ENCODE data around the gene PTPRB.

The PTPRB gene

GRCh38 chr12:70486588-70486987 is 150.6 kb downstream of the PTPRB start:
- Histone ChIP-seq H3K9me3 (ENCODE audit: control insufficient read depth, insufficient read depth, low read depth, low read length) (0 out of 2 replicates have a peak, but pooled peaks cover 3% of the 10 kb centered on the region), H3K4me3 (ENCODE audit: low read depth, low read length) (no peak overlapping the region), H3K36me3 (ENCODE audit: control insufficient read depth, insufficient read depth, low read length) (no peaks in the 10 kb centered on the region), H3K9ac (ENCODE audit: low read length) (no peak overlapping the region), H3K4me1 (ENCODE audit: control insufficient read depth, insufficient read depth, low read length) (no peaks in the 10 kb centered on the region), H3K27ac (ENCODE audit: low read depth, low read length) (no peak overlapping the region), H3K27me3 (ENCODE audit: control insufficient read depth, insufficient read depth, low read length) (no peaks in the 10 kb centered on the region)

GRCh38 chr12:70485704-70486103 is 151.5 kb downstream of the PTPRB start:
- no peak overlapping the region for H3K9ac ChIP-seq (ENCODE audit: low read length)
- H3K36me3 ChIP-seq (ENCODE audit: control insufficient read depth, insufficient read depth, low read length): no peaks in the 10 kb centered on the region
- H3K4me1 ChIP-seq (ENCODE audit: control insufficient read depth, insufficient read depth, low read length): no peaks in the 10 kb centered on the region
- no peak overlapping the region for H3K27ac ChIP-seq (ENCODE audit: low read depth, low read length)
- no peaks in the 10 kb centered on the region for H3K27me3 ChIP-seq (ENCODE audit: control insufficient read depth, insufficient read depth, low read length)
- H3K4me3 ChIP-seq (ENCODE audit: low read depth, low read length): no peak overlapping the region
- 0 out of 2 replicates have a peak, but pooled peaks cover 3% of the 10 kb centered on the region for H3K9me3 ChIP-seq (ENCODE audit: control insufficient read depth, insufficient read depth, low read depth, low read length)

- Histone ChIP-seq H3K36me3 (ENCODE audit: control insufficient read depth, insufficient read depth, low read length) (no peaks in the 10 kb centered on the region), H3K4me3 (ENCODE audit: low read depth, low read length) (no peak overlapping the region), H3K9me3 (ENCODE audit: control insufficient read depth, insufficient read depth, low read depth, low read length) (0 out of 2 replicates have a peak, but pooled peaks cover 2% of the 10 kb centered on the region), H3K27ac (ENCODE audit: low read depth, low read length) (no peak overlapping the region), H3K9ac (ENCODE audit: low read length) (no peak overlapping the region), H3K27me3 (ENCODE audit: control insufficient read depth, insufficient read depth, low read length) (no peaks in the 10 kb centered on the region), H3K4me1 (ENCODE audit: control insufficient read depth, insufficient read depth, low read length) (no peaks in the 10 kb centered on the region)
Observed at GRCh38 chr12:70484464-70484863, 152.8 kb downstream of the PTPRB start.

- no peak overlapping the region for H3K27ac ChIP-seq (ENCODE audit: low read depth, low read length)
- H3K36me3 ChIP-seq (ENCODE audit: control insufficient read depth, insufficient read depth, low read length): no peaks in the 10 kb centered on the region
- H3K9ac ChIP-seq (ENCODE audit: low read length): no peak overlapping the region
- H3K9me3 ChIP-seq (ENCODE audit: control insufficient read depth, insufficient read depth, low read depth, low read length): no peaks in the 10 kb centered on the region
- H3K4me1 ChIP-seq (ENCODE audit: control insufficient read depth, insufficient read depth, low read length): no peaks in the 10 kb centered on the region
- no peak overlapping the region for H3K4me3 ChIP-seq (ENCODE audit: low read depth, low read length)
- no peaks in the 10 kb centered on the region for H3K27me3 ChIP-seq (ENCODE audit: control insufficient read depth, insufficient read depth, low read length)
Observed at GRCh38 chr12:70482764-70483163, 154.5 kb downstream of the PTPRB start.

- Histone ChIP-seq H3K9me3 (ENCODE audit: control insufficient read depth, insufficient read depth, low read depth, low read length) (peaks cover 11% of the 10 kb centered on the region; the same call in 1 of the 2 replicates), H3K27ac (ENCODE audit: low read depth, low read length) (no peak overlapping the region), H3K4me3 (ENCODE audit: low read depth, low read length) (no peak overlapping the region), H3K36me3 (ENCODE audit: control insufficient read depth, insufficient read depth, low read length) (no peaks in the 10 kb centered on the region), H3K9ac (ENCODE audit: low read length) (no peak overlapping the region), H3K27me3 (ENCODE audit: control insufficient read depth, insufficient read depth, low read length) (no peaks in the 10 kb centered on the region), H3K4me1 (ENCODE audit: control insufficient read depth, insufficient read depth, low read length) (no peaks in the 10 kb centered on the region)
Observed at GRCh38 chr12:70469221-70469820, 167.9 kb downstream of the PTPRB start.

GRCh38 chr12:70468741-70469140 is 168.5 kb downstream of the PTPRB start:
- Histone ChIP-seq H3K4me1 (ENCODE audit: control insufficient read depth, insufficient read depth, low read length) (no peaks in the 10 kb centered on the region), H3K4me3 (ENCODE audit: low read depth, low read length) (no peak overlapping the region)

GRCh38 chr12:70467918-70468733 is 169.1 kb downstream of the PTPRB start:
- Histone ChIP-seq H3K9ac (ENCODE audit: low read length) (no peak overlapping the region), H3K9me3 (ENCODE audit: control insufficient read depth, insufficient read depth, low read depth, low read length) (peaks cover 22% of the 10 kb centered on the region), H3K27me3 (ENCODE audit: control insufficient read depth, insufficient read depth, low read length) (no peaks in the 10 kb centered on the region), H3K4me1 (ENCODE audit: control insufficient read depth, insufficient read depth, low read length) (no peaks in the 10 kb centered on the region), H3K4me3 (ENCODE audit: low read depth, low read length) (peak overlapping the region; percentile 22; the same call in 1 of the 2 replicates), H3K36me3 (ENCODE audit: control insufficient read depth, insufficient read depth, low read length) (no peaks in the 10 kb centered on the region), H3K27ac (ENCODE audit: low read depth, low read length) (no peak overlapping the region; the same call in 1 of the 2 replicates)

More at GRCh38 chr12:70468741-70469140, 168.5 kb downstream of the PTPRB start:
- Histone ChIP-seq H3K9ac (ENCODE audit: low read length) (no peak overlapping the region), H3K27me3 (ENCODE audit: control insufficient read depth, insufficient read depth, low read length) (no peaks in the 10 kb centered on the region), H3K27ac (ENCODE audit: low read depth, low read length) (no peak overlapping the region), H3K36me3 (ENCODE audit: control insufficient read depth, insufficient read depth, low read length) (no peaks in the 10 kb centered on the region), H3K9me3 (ENCODE audit: control insufficient read depth, insufficient read depth, low read depth, low read length) (peaks cover 17% of the 10 kb centered on the region)

- Histone ChIP-seq H3K27ac (ENCODE audit: low read depth, low read length) (no peak overlapping the region), H3K4me1 (ENCODE audit: control insufficient read depth, insufficient read depth, low read length) (no peaks in the 10 kb centered on the region), H3K36me3 (ENCODE audit: control insufficient read depth, insufficient read depth, low read length) (no peaks in the 10 kb centered on the region), H3K9me3 (ENCODE audit: control insufficient read depth, insufficient read depth, low read depth, low read length) (peaks cover 26% of the 10 kb centered on the region), H3K4me3 (ENCODE audit: low read depth, low read length) (no peak overlapping the region), H3K9ac (ENCODE audit: low read length) (no peak overlapping the region), H3K27me3 (ENCODE audit: control insufficient read depth, insufficient read depth, low read length) (no peaks in the 10 kb centered on the region)
Observed at GRCh38 chr12:70467476-70467875, 169.8 kb downstream of the PTPRB start.

- no peak overlapping the region for H3K4me3 ChIP-seq (ENCODE audit: low read depth, low read length)
- H3K9ac ChIP-seq (ENCODE audit: low read length): no peak overlapping the region
- H3K27ac ChIP-seq (ENCODE audit: low read depth, low read length): no peak overlapping the region
- H3K36me3 ChIP-seq (ENCODE audit: control insufficient read depth, insufficient read depth, low read length): no peaks in the 10 kb centered on the region
- H3K9me3 ChIP-seq (ENCODE audit: control insufficient read depth, insufficient read depth, low read depth, low read length): peaks cover 26% of the 10 kb centered on the region
- no peaks in the 10 kb centered on the region for H3K4me1 ChIP-seq (ENCODE audit: control insufficient read depth, insufficient read depth, low read length)
- no peaks in the 10 kb centered on the region for H3K27me3 ChIP-seq (ENCODE audit: control insufficient read depth, insufficient read depth, low read length)
Observed at GRCh38 chr12:70466753-70467152, 170.5 kb downstream of the PTPRB start.
